Lower lobe of right lung (tissue), 2 donors: ENCODE results near the gene SEMA6C. TPM values are rescaled to one million over a fixed set of nuclear protein-coding genes. Genes with fewer than 3 reads are reported as not detected.
A peak's percentile ranks its signal among the peaks of the same experiment; 100 is the strongest.

Experiments used
- ATAC-seq, 2 donors: fragments of 200-7000 bp; cut with Tn5 transposase; one replicate each; pipeline ENCODE4 v1.9.1; 2020 to 2022; ENCODE audit warnings: mild to moderate bottlenecking in 2 of 2, moderate library complexity in 2 of 2
- DNase-seq: peaks from one replicate; pipeline ENCODE4 v3.0.0-alpha.2; 2020
- H3K27ac ChIP-seq: fragments of 200-600 bp; one replicate; pipeline ENCODE4 v1.8.0; 2022
- H3K27me3 ChIP-seq: fragments of 200-600 bp; one replicate; pipeline ENCODE4 v1.8.0; 2022; ENCODE audit warnings: low read depth
- H3K36me3 ChIP-seq: fragments of 200-600 bp; one replicate; pipeline ENCODE4 v1.8.0; 2022; ENCODE audit warnings: mild to moderate bottlenecking
- H3K4me1 ChIP-seq: fragments of 200-600 bp; one replicate; pipeline ENCODE4 v1.8.0; 2022
- H3K4me3 ChIP-seq: fragments of 200-600 bp; one replicate; pipeline ENCODE4 v1.8.0; 2022; ENCODE audit warnings: mild to moderate bottlenecking
- H3K9me3 ChIP-seq: fragments of 200-600 bp; one replicate; pipeline ENCODE4 v1.8.0; 2022
- intact Hi-C: fragments of 100-400 bp; cut with DNase I; formaldehyde crosslinking; loops from one replicate; pipeline ENCODE4 v1.11.0; 2022
- total RNA-seq: library from RNA; stranded (reverse); fragmentation: NEBNext Ultra II Directional; extraction: Animal tissue kit (Norgen Biotek cat#: 25700); gene quantifications from one replicate; pipeline ENCODE4 v1.2.1, GENCODE V29; 2021
- TF ChIP-seq, protein P1 (sequence below): fragments of 200-600 bp; IDR thresholded peaks from one replicate; pipeline ENCODE4 v1.8.0; 2022; ENCODE audit warnings: antibody characterized with exemption, mild to moderate bottlenecking
- donor health status: DM: no; HTN: yes; CAD: no; lungs with severe emphysema.

Gene SEMA6C
- total RNA-seq, 1 donor from 2014 or later, result 6.4 TPM

DNA sequence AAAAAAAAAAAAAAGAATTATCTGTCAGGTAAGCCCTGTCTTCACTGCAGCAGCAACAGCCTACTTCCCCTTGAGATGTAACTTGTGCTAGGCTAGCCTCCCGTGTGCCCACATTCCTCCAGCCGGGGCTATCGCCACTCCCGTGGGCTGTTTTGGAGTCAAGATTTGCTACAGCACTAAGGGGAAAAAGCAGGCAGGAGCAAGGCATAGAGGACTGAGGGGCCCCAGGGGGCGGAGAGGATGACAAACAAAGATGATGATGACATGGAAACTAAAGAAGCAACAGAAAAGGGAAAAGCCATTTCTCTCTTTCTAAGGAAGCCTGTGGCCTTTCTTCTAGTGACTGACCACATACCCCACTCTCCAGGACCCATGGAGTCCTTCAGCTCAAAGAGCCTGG lies 11.9 kb upstream of the SEMA6C start:
- Histone ChIP-seq H3K4me1 (peaks cover 22% of the 10 kb centered on the region), H3K36me3 (peaks cover 55% of the 10 kb centered on the region), H3K27ac (no peak overlapping the region), H3K27me3 (no peaks in the 10 kb centered on the region), H3K4me3 (peak overlapping the region; percentile 61), H3K9me3 (no peaks in the 10 kb centered on the region)
- intact Hi-C loops, result loop anchor here (5.0 kb wide), 1 partner anchor 61 kb away; no protein-coding TSS in a partner anchor
- DNase-seq (no peak), ATAC-seq (no peak)
- TF ChIP-seq, protein P1, sequence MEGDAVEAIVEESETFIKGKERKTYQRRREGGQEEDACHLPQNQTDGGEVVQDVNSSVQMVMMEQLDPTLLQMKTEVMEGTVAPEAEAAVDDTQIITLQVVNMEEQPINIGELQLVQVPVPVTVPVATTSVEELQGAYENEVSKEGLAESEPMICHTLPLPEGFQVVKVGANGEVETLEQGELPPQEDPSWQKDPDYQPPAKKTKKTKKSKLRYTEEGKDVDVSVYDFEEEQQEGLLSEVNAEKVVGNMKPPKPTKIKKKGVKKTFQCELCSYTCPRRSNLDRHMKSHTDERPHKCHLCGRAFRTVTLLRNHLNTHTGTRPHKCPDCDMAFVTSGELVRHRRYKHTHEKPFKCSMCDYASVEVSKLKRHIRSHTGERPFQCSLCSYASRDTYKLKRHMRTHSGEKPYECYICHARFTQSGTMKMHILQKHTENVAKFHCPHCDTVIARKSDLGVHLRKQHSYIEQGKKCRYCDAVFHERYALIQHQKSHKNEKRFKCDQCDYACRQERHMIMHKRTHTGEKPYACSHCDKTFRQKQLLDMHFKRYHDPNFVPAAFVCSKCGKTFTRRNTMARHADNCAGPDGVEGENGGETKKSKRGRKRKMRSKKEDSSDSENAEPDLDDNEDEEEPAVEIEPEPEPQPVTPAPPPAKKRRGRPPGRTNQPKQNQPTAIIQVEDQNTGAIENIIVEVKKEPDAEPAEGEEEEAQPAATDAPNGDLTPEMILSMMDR, result no peak

DNA sequence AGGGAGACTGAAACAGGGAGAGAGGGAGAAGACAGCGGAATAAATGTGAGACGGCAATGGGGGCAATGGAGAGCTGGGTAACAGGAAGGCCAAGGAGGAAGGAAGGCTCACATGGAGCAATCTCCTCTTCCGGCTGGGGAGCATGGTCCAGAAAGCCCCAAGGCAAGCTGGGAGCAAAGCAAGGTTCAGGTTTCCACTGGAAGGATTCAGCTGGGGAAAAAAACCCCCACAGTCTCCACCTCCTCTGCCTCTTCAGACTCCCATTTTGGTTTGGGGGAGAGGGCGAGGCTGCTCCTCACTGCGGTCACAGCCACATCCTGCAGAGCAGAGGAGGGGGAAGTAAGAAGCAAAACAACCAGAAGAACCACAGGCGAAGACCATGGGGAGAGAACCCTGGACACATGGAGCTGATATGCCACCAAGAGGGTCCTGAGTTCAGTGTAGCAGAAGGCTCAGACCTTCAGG lies 10.7 kb upstream of the SEMA6C start:
- Histone ChIP-seq H3K36me3 (peaks cover 55% of the 10 kb centered on the region), H3K27ac (peak overlapping the region; percentile 69), H3K27me3 (no peaks in the 10 kb centered on the region), H3K9me3 (no peaks in the 10 kb centered on the region), H3K4me3 (peak overlapping the region; percentile 61), H3K4me1 (peaks cover 22% of the 10 kb centered on the region)
- TF ChIP-seq, protein P1, result no peak
- intact Hi-C loops, result loop anchor here (5.0 kb wide), 1 partner anchor 60 kb away; no protein-coding TSS in a partner anchor
- peak; percentile 56 to 61 for ATAC-seq
- no peak for DNase-seq

DNA sequence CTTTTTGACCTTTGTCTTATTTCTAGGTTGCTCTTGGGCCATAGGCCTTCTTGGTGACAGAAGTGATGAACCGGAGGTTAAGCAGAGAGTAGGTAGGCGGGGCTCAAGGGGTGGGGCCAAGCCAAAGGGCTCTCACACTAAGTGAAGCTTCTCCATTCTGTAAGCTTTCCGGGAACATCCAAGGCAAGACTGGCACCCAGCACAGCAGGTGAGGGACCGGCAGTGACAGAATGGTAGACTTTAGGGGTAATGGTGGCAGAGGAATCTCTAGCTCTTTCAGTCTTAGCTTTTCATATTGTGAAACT lies 10.0 kb upstream of the SEMA6C start, which contains the start of gene TNFAIP8L2:
TSS of gene TNFAIP8L2 (plus strand) at position 135 of the 305 bp plus-strand sequence. CDS start 2,049 bp downstream, outside the sequence.
- H3K4me3 ChIP-seq, result peak within 1 kb of the TSS; percentile 61
- ATAC-seq (peak; percentile 87 to 88), DNase-seq (peak; percentile 87)
- H3K4me1 ChIP-seq, result peaks cover 22% of the 10 kb centered on the region
- peaks cover 48% of the 10 kb centered on the region for H3K36me3 ChIP-seq
- no peaks in the 10 kb centered on the region for H3K27me3 ChIP-seq
- peak within 1 kb of the TSS; percentile 69 for H3K27ac ChIP-seq
- no peaks in the 10 kb centered on the region for H3K9me3 ChIP-seq
- TF ChIP-seq, protein P1, result no peak
- intact Hi-C loops, result loop anchor here (5.0 kb wide), 1 partner anchor 59 kb away; no protein-coding TSS in a partner anchor

DNA sequence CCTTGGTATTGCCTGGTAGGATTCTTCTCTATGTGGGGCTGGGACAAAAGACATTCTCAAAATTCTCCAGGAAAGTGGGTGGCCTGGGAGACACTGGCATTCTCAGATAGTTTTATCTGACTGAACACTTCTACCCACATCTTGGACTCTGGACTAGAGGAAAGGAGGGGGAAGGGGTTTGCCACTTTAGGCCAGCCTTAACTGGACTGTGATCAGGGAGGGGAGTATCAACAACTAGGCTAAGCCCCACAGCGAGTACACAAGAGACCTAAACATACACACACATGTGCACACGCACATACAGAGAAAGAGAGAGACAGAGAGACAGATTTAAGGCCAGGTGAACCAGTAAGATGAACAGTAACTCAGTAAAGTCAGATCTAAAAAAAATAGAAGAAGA lies 1.2 kb upstream of the SEMA6C start:
- H3K4me3 ChIP-seq, result no peak overlapping the region
- ATAC-seq, result no peak
- TF ChIP-seq, protein P1, result no peak
- no peaks in the 10 kb centered on the region for H3K27me3 ChIP-seq
- intact Hi-C loops, result no loop called here
- DNase-seq, result no peak
- H3K36me3 ChIP-seq, result no peaks in the 10 kb centered on the region
- peaks cover 26% of the 10 kb centered on the region for H3K4me1 ChIP-seq
- no peaks in the 10 kb centered on the region for H3K9me3 ChIP-seq
- H3K27ac ChIP-seq, result no peak overlapping the region

DNA sequence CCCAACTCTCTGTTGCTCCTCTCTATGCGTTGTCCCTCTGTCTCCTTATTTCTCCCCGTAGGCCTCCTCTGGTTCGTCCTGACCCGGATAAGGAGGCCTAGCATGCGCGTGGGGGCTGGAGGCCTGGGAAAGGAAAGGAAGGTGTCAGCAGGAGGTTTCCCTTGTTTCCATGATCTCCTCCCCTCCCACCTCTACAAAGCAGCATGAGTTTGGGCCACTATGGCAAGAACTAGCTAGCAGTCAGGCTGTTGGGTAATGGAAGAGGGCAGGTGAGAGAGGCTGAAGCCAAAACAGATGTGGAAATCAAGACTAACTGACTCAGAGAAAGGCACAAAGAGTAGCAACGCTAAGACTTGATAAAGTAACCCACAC lies 687 bp upstream of the SEMA6C start:
- no peak for ATAC-seq

More for the DNA sequence above, 687 bp upstream of the SEMA6C start:
- Histone ChIP-seq H3K36me3 (no peaks in the 10 kb centered on the region), H3K27ac (peak overlapping the region; percentile 57), H3K27me3 (no peaks in the 10 kb centered on the region), H3K4me3 (peak overlapping the region; percentile 88), H3K4me1 (peaks cover 26% of the 10 kb centered on the region), H3K9me3 (no peaks in the 10 kb centered on the region)
- intact Hi-C loops, result no loop called here
- TF ChIP-seq, protein P1, result no peak
- DNase-seq, result no peak
